Activated CD4-positive, alpha-beta T cell treated with anti-CD3 and anti-CD28 coated beads for 48 hours (primary cell): ENCODE measurements around the gene ATP1B2.

Experiments used
- DNase-seq: peaks from one replicate; pipeline ENCODE4 v3.0.0-alpha.2; 2020

Gene ATP1B2

DNA sequence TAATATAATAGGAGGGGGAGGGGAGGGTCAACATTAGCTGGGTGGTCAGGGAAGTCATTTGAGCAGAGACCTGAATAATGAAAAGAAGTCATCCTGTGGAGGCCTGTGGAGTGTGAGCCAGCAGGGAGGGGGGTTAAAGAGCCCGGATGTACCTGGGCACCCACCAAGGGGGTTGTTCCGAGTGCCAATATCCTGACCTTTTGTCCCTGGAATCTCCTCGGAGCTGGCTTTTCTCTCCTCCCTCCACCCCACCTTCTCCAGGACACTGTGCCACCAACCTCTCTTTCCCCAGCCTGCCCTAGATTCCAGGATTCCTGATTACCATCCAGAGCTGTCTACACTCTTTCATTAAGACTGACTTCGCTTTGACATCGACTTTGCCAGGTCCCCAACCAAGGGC is 14.6 kb upstream of the ATP1B2 start:
- no peak for DNase-seq

GRCh38 chr17:7640783-7641182 is 9.9 kb upstream of the ATP1B2 start:
- DNase-seq, result no peak

DNA sequence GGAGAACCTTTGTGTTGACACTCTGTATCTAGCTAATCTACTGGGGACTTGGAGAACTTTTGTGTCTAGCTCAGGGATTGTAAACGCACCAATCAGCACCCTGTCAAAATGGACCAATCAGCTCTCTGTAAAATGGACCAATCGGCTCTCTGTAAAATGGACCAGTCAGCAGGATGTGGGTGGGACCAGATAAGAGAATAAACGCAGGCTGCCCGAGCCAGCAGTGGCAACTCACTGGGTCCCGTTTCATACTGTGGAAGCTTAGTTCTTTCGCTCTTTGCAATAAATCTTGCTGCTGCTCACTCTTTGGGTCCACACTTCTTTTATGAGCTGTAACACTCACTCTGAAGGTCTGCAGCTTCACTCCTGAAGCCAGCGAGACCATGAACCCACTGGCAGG is 9.1 kb upstream of the ATP1B2 start:
- peak; percentile 20 for DNase-seq

DNA sequence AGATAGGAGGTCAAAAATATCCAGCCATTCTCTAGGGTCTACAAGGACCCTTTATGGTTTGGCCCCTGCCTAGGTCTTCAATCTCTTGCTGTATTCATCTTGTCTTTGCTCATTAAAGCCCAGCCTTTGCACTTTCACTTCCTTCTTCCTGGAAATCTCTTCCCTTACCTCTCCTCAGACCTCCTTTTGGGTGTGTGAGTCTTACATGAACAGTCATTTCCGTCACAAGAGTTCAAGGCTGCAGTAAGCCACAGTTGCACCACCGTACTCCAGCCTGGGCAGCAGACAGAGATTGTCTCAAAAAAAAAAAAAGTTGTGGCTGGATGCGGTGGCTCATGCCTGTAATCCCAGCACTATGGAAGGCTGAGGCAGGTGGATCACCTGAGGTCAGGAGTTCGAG is 6.0 kb upstream of the ATP1B2 start:
- no peak for DNase-seq

DNA sequence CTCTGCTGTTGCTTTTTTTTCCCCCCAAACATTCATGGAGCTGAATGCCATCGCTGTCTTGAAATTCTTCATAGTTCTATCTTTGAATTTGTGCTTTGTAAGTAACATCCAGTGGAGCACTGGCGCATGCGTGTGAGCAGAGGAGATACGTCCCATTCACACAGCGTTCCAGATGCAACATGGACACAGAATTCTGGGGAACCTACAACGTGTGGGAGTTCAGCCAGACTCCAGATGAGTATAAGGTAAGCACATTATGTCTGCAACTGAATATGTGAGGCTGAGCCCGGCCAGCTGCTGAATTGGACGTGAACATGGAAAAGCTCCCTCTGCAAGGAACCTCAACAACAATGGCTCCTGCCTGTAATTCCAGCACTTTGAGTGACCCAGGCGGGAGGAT is 4.3 kb upstream of the ATP1B2 start:
- DNase-seq, result no peak

DNA sequence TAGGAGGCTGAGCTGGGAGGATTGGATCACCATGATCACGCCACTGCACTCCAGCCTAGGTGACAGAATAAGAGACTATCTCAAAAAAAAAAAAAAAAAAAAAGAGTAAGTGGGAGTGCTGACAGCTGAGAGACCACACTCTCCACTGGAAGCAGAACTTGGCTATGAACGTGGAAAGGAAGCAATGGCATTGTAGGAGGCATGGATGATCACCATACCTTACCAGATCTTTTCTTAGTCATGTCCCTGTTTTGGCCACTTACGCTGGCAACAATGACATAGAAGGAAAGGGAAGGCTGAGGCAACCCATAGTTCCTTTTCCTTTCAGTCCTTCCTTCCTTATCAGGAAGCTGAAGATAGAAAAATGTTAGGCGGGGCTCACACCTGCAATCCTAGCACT is 3.7 kb upstream of the ATP1B2 start:
- DNase-seq, result no peak

- DNase-seq, result no peak
Measured at GRCh38 chr17:7651097-7651664, 455 bp downstream of the ATP1B2 start.

GRCh38 chr17:7651665-7652387 is 1.1 kb downstream of the ATP1B2 start:
- DNase-seq, result no peak

GRCh38 chr17:7652388-7653356 is 1.9 kb downstream of the ATP1B2 start:
- DNase-seq, result no peak

- DNase-seq, result no peak
Measured at GRCh38 chr17:7654832-7655540, 4.3 kb downstream of the ATP1B2 start.

GRCh38 chr17:7655541-7655840 is 4.8 kb downstream of the ATP1B2 start:
- no peak for DNase-seq

DNA sequence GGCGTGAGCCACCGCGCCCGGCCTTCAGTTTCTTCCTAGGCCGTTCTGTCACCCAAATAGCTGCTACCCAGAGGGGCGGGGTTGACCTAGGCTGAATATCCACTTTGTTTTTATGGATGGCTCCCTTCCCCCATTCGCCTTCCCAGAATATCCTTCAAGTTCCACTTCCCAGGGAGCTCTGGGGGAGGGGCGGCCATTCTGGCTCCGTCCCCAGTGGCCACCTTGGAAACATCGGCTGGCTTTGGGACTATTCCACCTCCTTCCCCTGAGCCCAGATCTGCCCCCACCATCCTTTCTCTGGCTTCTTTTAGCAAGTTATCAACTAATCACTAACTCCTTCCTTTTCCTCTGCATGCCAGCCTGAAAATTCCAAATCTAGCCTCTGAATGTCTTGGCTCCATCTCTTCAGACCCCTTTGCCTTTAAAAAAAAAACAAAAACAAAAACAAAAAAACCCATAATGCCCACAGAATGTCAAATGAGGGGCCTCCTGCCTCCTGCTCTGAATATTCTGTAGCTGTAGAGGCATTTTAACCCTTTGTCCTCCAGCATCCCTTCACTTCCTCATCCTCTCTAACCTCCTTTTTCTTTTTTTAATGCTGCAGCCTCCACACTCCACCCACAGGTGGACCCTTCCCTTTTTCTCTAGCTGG is 6.4 kb downstream of the ATP1B2 start:
- no peak for DNase-seq

DNA sequence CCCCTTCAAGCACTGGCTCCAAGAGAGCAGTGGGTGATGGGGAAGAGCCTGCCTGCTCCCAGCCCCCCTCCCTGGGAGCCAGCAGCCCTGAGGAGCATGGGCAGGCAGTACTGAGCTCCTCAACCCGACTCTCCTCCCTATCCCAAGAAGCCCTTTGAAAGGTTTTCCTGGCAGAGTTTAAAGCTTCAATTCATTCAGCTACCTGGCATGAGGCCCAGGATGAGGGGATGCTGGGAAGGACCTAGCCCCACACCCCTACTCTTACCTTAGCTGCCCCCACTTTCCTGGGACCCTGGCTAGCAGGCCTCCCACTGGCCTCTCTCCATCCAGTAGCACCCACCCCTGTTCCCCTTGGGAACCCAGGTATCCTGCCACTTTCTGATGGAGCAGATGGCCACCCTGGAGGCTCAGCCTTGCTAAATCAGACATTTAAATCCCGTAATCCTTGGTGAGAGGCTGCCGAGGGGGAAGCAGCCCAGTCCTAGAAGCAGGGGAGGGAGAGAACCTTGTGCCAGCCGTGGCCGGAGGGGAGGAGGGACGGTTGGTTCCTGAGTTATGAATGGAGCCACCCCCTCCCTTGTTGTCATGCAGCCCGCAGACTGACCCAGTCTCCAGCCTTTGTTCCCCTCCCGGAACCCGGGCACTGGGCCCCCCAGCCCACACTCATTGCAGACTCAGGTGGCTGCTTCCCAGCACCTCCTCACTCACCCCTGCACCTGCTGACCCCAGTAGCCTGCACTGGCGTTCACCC is 17.1 kb downstream of the ATP1B2 start:
- DNase-seq, result no peak

DNA sequence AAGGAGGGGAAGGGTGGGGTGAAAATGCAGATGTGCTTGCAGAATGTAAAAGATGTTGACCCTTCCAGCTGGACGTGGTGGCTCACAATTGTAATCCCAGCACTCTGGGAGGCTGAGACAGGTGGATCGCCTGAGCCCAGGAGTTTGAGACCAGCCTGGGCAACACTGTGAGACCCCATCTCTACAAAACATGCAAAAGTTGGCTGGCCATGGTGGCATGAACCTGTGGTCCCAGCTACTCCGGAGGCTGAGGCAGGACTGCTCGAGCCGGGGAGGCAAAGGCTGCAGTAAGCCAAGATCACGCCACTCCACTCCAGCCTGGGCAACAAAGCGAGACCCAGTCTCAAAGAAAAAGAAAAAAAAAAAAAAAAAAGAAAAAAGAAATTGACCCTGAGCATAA is 17.8 kb downstream of the ATP1B2 start:
- DNase-seq, result no peak

- DNase-seq, result peak; percentile 77
Measured at GRCh38 chr17:7673239-7673638, 22.5 kb downstream of the ATP1B2 start.

DNA sequence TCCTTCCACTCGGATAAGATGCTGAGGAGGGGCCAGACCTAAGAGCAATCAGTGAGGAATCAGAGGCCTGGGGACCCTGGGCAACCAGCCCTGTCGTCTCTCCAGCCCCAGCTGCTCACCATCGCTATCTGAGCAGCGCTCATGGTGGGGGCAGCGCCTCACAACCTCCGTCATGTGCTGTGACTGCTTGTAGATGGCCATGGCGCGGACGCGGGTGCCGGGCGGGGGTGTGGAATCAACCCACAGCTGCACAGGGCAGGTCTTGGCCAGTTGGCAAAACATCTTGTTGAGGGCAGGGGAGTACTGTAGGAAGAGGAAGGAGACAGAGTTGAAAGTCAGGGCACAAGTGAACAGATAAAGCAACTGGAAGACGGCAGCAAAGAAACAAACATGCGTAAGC is 24.2 kb downstream of the ATP1B2 start:
- no peak for DNase-seq

GRCh38 chr17:7676533-7676932 is 25.8 kb downstream of the ATP1B2 start:
- DNase-seq, result no peak

DNA sequence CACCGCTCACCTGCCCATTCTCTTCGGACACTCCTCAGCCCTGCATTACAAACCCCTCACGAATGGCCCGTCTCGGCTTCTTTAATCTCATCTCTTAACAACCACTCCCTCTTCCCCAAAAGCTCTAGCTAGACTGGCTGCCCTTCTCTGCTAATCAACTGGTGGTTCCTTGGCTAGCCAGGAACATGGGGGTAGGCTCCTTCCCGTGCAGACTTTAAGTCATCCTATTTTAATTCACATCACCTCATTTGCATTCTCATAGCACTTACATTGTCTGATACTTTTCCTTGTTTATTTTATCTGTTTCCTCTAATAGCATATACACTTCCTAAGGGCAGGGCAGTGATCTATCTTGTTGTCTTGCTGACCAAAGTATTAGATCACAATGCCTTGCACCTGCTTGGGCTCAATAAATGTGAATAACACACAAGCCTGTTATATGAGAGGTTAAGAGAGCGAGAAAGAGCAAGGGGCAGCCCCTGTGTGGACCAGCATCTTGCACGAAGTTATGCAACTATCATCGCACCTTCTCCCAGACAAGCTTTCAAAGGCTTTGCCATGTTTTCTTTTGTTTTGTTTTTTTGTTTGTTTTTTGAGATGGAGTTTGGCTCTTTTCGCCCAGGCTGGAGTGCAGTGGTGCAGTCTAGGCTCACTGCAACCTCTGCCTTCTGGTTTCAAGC is 26.8 kb downstream of the ATP1B2 start:
- DNase-seq, result no peak

DNA sequence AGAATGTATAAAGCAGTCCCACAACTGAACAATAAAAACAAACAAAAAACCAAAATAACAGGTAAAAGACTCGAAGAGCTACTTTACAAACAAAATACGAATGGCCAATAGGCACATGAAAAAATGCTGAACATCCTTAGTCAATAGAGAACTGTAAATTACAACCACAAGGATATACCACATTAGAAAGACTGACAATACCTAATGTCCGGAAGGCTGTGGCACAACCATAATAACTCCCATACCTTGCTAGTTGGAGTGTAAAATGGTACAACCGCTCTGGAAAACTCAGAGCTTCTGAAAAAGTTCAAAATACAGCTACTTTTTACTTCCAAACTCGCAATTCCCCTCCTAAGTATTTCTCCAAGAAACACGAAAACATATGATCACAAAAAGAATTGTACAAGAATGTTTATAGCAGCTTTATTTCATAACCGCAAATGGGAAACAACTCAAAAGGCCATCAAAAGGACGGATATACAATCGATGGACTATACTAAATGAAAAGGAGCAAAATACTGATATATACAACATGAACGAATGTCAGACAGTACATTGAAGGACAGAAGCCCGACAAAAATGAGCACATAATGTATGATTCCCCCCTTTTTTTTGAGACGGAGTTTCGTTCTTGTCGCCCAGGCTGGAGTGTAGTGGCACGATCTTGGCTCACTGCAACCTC is 34.3 kb downstream of the ATP1B2 start:
- DNase-seq, result no peak

DNA sequence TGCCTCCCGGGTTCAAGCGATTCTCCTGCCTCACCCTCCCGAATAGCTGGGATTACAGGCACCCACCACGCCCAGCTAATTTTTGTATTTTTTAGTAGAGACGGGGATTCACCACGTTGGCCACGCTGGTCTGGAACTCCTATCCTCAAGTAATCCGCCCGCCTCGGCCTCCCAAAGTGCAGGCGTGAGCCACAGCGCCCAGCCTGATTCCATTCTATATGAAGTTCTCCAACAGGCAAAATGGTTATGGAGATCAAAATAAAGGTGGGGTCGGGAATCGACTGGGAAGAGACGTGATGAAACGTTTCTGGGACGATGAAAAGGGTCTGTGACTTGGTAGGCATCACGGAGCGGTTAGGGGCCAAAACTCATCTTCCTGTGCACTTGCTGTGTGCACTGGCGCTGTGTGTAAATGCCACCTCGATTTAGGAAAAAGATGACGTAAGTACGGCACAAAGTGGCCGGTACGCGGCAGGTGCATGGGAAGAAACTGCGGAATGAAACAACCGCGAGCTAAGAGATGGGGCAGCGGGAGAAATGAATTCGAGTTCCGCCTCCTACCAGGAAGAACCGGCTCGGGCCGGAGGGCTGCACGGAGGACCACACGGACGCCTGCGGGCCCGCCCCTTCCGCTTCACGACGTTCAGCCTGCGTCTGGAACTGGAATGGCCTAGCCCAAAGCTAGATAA is 35.0 kb downstream of the ATP1B2 start:
- DNase-seq, result peak; percentile 94
